HepG2 (cell line): ENCODE measurements around the gene TKFC. TPM values are rescaled to one million over a fixed set of nuclear protein-coding genes. Genes with fewer than 3 reads are reported as not detected.

Source experiments
- IRF1 ChIP-seq: sonication (generic); formaldehyde crosslinking; IDR thresholded peaks from 2 replicates; pipeline ENCODE4 v1.4.0; 2020; ENCODE audit warnings: low read depth, mild to moderate bottlenecking, missing genetic modification reagents
- KDM1A ChIP-seq: IDR thresholded peaks from 2 replicates; pipeline ENCODE4 v1.6.1; 2016; ENCODE audit warnings: missing compliant biosample characterization
- MTF2 ChIP-seq: sonication (generic); formaldehyde crosslinking; IDR thresholded peaks from 2 replicates; pipeline ENCODE4 v1.5.0; 2020; ENCODE audit warnings: missing genetic modification reagents, borderline replicate concordance
- MXD1 ChIP-seq: sonication (generic); formaldehyde crosslinking; IDR thresholded peaks from 2 replicates; pipeline ENCODE4 v1.4.0; 2020; ENCODE audit warnings: mild to moderate bottlenecking, missing genetic modification reagents
- MXD3 ChIP-seq: IDR thresholded peaks from 2 replicates; pipeline ENCODE4 v1.6.1; 2016; ENCODE audit warnings: mild to moderate bottlenecking, missing biosample characterization, missing genetic modification reagents
- POLR2AphosphoS2 ChIP-seq: IDR thresholded peaks from 2 replicates; pipeline ENCODE4 v1.6.1; 2011; ENCODE audit warnings: low read depth, low read length, improper control_type of control experiment
- SMARCC2 ChIP-seq: fragments of 450-650 bp; IDR thresholded peaks from 2 replicates; pipeline ENCODE4 v1.6.1; 2017; ENCODE audit warnings: antibody characterized with exemption, mild to moderate bottlenecking
- SNAI1 ChIP-seq: sonication (generic); formaldehyde crosslinking; IDR thresholded peaks from 2 replicates; pipeline ENCODE4 v1.5.0; 2020; ENCODE audit warnings: mild to moderate bottlenecking, missing genetic modification reagents, borderline replicate concordance
- THYN1 ChIP-seq: sonication (generic); formaldehyde crosslinking; IDR thresholded peaks from 2 replicates; pipeline ENCODE4 v1.8.1; 2023; ENCODE audit warnings: low read depth, mild to moderate bottlenecking, moderate library complexity, missing genetic modification reagents, borderline replicate concordance
- ZNF24 ChIP-seq: fragments of 450-650 bp; IDR thresholded peaks from 2 replicates; pipeline ENCODE4 v1.6.1; 2017; ENCODE audit warnings: antibody characterized with exemption, mild to moderate bottlenecking
- ZNF256 ChIP-seq: sonication (generic); formaldehyde crosslinking; conservative IDR thresholded peaks from 2 replicates; pipeline ENCODE4 v1.4.0; 2020; ENCODE audit warnings: missing genetic modification reagents
- ZNF558 ChIP-seq: sonication (generic); formaldehyde crosslinking; IDR thresholded peaks from 2 replicates; pipeline ENCODE4 v1.9.0; 2022; ENCODE audit warnings: mild to moderate bottlenecking, missing genetic modification reagents, borderline replicate concordance
- ZNF629 ChIP-seq: sonication (generic); formaldehyde crosslinking; conservative IDR thresholded peaks from 2 replicates; pipeline ENCODE4 v1.5.0; 2020; ENCODE audit warnings: missing genetic modification reagents
- ZNF749 ChIP-seq: sonication (generic); formaldehyde crosslinking; IDR thresholded peaks from 2 replicates; pipeline ENCODE4 v1.8.0; 2022; ENCODE audit warnings: mild to moderate bottlenecking, missing genetic modification reagents, moderate library complexity, borderline replicate concordance
- ZNF772 ChIP-seq: sonication (generic); formaldehyde crosslinking; IDR thresholded peaks from 2 replicates; pipeline ENCODE4 v1.5.0; 2020; ENCODE audit warnings: mild to moderate bottlenecking, missing genetic modification reagents
- ZNF781 ChIP-seq: sonication (generic); formaldehyde crosslinking; IDR thresholded peaks from 2 replicates; pipeline ENCODE4 v1.5.1; 2020; ENCODE audit warnings: borderline replicate concordance, mild to moderate bottlenecking, missing genetic modification reagents; ENCODE audit errors: not compliant biosample characterization
- polyA plus RNA-seq, 8 experiments: library from polyadenylated mRNA; depleted of rRNA in 3 of 8; stranded (reverse) in 7 of 8; unstranded in 1 of 8; fragments of >200 nt; fragmentation: Illumina TruSeq in 4 of 8; extraction: Trizol in 4 of 8; gene quantifications; 2 replicates each; pipeline versions ENCODE4 v1.2.1 to v1.2.3, GENCODE V29; 2011 to 2016; ENCODE audit warnings: low read depth in 4 of 8, missing spikeins in 1 of 8, mixed read lengths in 1 of 8; ENCODE audit not compliant: insufficient read depth in 1 of 8
- total RNA-seq, 5 experiments: library from RNA; depleted of rRNA; stranded (reverse); fragments of >200 nt; fragmentation: Illumina TruSeq; extraction: Trizol; gene quantifications; 2 replicates each; pipeline ENCODE4 v1.2.3, GENCODE V29; 2016; ENCODE audit warnings: low read depth in 1 of 5
- TF ChIP-seq, protein P1 (sequence below): IDR thresholded peaks from 2 replicates; pipeline ENCODE4 v1.6.1; 2016; ENCODE audit warnings: low read depth, borderline replicate concordance
- TF ChIP-seq, protein P2 (sequence below): sonication (generic); formaldehyde crosslinking; IDR thresholded peaks from 2 replicates; pipeline ENCODE4 v1.4.0; 2020; ENCODE audit warnings: missing genetic modification reagents
- TF ChIP-seq, protein P3 (sequence below): sonication (generic); formaldehyde crosslinking; IDR thresholded peaks from 2 replicates; pipeline ENCODE4 v1.5.1; 2020; ENCODE audit warnings: mild to moderate bottlenecking, missing genetic modification reagents, borderline replicate concordance

The TKFC gene
- total and polyA plus RNA-seq, 2 of the 13 experiments (the other 11 are each of a cell fraction or from before 2014, with no cell fraction given): 147 to 197 TPM

DNA sequence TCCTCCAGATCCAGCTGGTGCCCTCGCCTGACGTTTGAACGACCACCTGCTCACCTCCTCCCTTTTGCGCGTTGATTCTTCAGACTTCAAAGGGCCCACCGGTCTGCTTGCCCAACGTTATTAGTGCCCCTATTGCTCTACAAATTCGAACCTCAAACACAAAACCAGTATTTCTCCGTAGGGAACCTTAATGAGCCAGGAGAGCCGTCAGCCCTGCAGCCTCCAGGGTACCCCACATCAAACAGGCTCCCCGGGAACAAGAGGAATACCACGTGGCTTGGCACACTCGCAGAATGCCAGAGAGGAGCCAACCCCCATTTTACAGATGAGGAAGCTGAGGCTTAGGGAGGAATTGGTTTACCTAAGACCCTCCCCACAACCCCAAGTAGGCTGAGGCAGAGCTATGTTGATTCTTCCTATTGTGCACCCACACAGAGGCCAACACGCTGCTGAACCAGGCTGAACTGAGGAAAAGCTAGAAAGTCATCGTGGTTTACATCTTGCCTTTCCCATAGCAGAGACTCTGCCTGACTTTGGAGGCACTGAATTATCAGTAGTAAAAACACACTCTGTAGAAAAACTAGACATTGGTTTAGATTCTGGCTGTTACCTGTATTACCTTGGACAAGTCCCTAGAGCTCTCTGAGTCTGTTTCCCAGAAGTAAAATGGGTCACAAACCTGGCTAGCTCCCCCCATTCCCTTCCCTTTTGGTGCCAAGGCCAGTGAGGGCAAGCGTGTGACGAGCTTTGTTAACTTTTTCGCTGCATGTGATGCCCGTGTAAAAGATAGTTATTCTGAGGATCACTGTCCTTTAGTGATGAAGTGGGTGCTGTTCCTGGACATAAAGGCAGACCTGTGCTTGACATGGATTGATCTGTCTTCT lies 764 bp downstream of the TKFC start (continued):
- peak; percentile 99 for TF ChIP-seq ZNF629
- peak; percentile 90 for TF ChIP-seq KDM1A (CRISPR knock-in tag)
- 0 out of 2 replicates have a peak, but pooled peaks have one; percentile 40 for TF ChIP-seq THYN1 (CRISPR knock-in tag)
- no peak; the same call in 1 of the 2 replicates for TF ChIP-seq ZNF772 (CRISPR knock-in tag)
- no peak for TF ChIP-seq MXD1 (CRISPR knock-in tag)
- no peak for TF ChIP-seq MTF2 (CRISPR knock-in tag)
- TF ChIP-seq, protein P1, sequence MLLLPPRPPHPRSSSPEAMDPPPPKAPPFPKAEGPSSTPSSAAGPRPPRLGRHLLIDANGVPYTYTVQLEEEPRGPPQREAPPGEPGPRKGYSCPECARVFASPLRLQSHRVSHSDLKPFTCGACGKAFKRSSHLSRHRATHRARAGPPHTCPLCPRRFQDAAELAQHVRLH: no peak
- TF ChIP-seq, protein P2, sequence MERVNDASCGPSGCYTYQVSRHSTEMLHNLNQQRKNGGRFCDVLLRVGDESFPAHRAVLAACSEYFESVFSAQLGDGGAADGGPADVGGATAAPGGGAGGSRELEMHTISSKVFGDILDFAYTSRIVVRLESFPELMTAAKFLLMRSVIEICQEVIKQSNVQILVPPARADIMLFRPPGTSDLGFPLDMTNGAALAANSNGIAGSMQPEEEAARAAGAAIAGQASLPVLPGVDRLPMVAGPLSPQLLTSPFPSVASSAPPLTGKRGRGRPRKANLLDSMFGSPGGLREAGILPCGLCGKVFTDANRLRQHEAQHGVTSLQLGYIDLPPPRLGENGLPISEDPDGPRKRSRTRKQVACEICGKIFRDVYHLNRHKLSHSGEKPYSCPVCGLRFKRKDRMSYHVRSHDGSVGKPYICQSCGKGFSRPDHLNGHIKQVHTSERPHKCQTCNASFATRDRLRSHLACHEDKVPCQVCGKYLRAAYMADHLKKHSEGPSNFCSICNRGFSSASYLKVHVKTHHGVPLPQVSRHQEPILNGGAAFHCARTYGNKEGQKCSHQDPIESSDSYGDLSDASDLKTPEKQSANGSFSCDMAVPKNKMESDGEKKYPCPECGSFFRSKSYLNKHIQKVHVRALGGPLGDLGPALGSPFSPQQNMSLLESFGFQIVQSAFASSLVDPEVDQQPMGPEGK: no peak
- TF ChIP-seq SNAI1 (CRISPR knock-in tag): no peak
- TF ChIP-seq ZNF781 (CRISPR knock-in tag): no peak
- no peak for TF ChIP-seq ZNF24
- no peak for TF ChIP-seq SMARCC2
- no peak for TF ChIP-seq MXD3 (CRISPR knock-in tag)
- no peak for TF ChIP-seq IRF1 (CRISPR knock-in tag)
- 0 out of 2 replicates have a peak, but pooled peaks have one; percentile 76 for TF ChIP-seq ZNF558
- no peak for TF ChIP-seq POLR2AphosphoS2
- TF ChIP-seq ZNF749 (CRISPR knock-in tag): no peak
- TF ChIP-seq, protein P3, sequence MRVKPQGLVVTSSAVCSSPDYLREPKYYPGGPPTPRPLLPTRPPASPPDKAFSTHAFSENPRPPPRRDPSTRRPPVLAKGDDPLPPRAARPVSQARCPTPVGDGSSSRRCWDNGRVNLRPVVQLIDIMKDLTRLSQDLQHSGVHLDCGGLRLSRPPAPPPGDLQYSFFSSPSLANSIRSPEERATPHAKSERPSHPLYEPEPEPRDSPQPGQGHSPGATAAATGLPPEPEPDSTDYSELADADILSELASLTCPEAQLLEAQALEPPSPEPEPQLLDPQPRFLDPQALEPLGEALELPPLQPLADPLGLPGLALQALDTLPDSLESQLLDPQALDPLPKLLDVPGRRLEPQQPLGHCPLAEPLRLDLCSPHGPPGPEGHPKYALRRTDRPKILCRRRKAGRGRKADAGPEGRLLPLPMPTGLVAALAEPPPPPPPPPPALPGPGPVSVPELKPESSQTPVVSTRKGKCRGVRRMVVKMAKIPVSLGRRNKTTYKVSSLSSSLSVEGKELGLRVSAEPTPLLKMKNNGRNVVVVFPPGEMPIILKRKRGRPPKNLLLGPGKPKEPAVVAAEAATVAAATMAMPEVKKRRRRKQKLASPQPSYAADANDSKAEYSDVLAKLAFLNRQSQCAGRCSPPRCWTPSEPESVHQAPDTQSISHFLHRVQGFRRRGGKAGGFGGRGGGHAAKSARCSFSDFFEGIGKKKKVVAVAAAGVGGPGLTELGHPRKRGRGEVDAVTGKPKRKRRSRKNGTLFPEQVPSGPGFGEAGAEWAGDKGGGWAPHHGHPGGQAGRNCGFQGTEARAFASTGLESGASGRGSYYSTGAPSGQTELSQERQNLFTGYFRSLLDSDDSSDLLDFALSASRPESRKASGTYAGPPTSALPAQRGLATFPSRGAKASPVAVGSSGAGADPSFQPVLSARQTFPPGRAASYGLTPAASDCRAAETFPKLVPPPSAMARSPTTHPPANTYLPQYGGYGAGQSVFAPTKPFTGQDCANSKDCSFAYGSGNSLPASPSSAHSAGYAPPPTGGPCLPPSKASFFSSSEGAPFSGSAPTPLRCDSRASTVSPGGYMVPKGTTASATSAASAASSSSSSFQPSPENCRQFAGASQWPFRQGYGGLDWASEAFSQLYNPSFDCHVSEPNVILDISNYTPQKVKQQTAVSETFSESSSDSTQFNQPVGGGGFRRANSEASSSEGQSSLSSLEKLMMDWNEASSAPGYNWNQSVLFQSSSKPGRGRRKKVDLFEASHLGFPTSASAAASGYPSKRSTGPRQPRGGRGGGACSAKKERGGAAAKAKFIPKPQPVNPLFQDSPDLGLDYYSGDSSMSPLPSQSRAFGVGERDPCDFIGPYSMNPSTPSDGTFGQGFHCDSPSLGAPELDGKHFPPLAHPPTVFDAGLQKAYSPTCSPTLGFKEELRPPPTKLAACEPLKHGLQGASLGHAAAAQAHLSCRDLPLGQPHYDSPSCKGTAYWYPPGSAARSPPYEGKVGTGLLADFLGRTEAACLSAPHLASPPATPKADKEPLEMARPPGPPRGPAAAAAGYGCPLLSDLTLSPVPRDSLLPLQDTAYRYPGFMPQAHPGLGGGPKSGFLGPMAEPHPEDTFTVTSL (CRISPR knock-in tag): peak; percentile 55; the same call in 1 of the 2 replicates
- TF ChIP-seq ZNF256 (CRISPR knock-in tag): no peak
